HG03175 (cell line): Measurements from ENCODE around the gene PDCD5.

Experiments used
- ATAC-seq: cut with Tn5 transposase; IDR thresholded peaks from one replicate; pipeline ENCODE4 v1.9.1; 2021; ENCODE audit warnings: mild to moderate bottlenecking, moderate library complexity; ENCODE audit not compliant: unreplicated experiment

The PDCD5 gene

GRCh38 chr19:32630338-32630737 lies 49.3 kb downstream of the PDCD5 start:
- ATAC-seq: no peak

GRCh38 chr19:32631381-32631780 lies 50.4 kb downstream of the PDCD5 start:
- no peak for ATAC-seq
